ENCODE results near the gene DAAM2. TPM values are rescaled to one million over a fixed set of nuclear protein-coding genes. Genes with fewer than 3 reads are reported as not detected.

Gene DAAM2
- total RNA-seq, 4 donors from 2014 or later = 11.0 to 43.3 (median 26.4) TPM

- Histone ChIP-seq H3K27me3 (no peaks in the 10 kb centered on the region), H3K4me1 (peaks cover 0 to 3% of the 10 kb centered on the region in 2 donors), H3K4me3 (no peak overlapping the region), H3K27ac (no peak overlapping the region), H3K36me3 (no peaks in the 10 kb centered on the region), H3K9me3 (no peaks in the 10 kb centered on the region)
- no peak for TF ChIP-seq POLR2A (IDR thresholded peaks at IDR 0.05)
- no peak for TF ChIP-seq CTCF (IDR thresholded peaks at IDR 0.05)
- intact Hi-C loops (cut with DNase I; ENCODE audit: low total_unique reads) = no loop called here
- no peak for DNase-seq
These were observed 26.6 kb upstream of the DAAM2 start for GRCh38 chr6:39765508-39766065.

DNA sequence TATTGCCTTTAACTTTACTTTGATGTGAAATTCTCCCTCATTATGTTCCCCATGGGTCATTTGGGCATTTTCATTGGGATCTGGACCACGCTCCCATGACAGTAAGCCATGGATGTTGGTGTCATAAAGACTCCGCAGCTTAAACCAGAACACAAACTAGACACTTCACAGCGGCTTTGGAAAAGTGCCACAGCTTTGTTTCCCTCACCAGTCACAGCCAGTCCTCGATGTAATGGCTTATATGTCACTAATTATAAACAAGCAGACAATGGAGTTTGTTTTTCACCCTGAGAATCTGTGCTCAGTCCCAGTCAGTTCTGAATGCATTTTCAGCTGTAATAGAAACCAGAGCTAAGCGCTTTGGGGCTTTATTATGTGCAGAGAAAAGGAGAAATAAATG, 23.2 kb upstream of the DAAM2 start:
- no peak for TF ChIP-seq POLR2A (IDR thresholded peaks at IDR 0.05)
- intact Hi-C loops (cut with DNase I; ENCODE audit: low total_unique reads) = no loop called here

GRCh38 chr6:39770446-39770845, 21.7 kb upstream of the DAAM2 start:
- no peak for DNase-seq
- TF ChIP-seq POLR2A (IDR thresholded peaks at IDR 0.05) (no peak), CTCF (IDR thresholded peaks at IDR 0.05) (no peak)
- Histone ChIP-seq H3K4me3 (no peak overlapping the region), H3K4me1 (no peaks in the 10 kb centered on the region), H3K36me3 (no peaks in the 10 kb centered on the region), H3K9me3 (no peaks in the 10 kb centered on the region), H3K27me3 (no peaks in the 10 kb centered on the region), H3K27ac (no peak overlapping the region)
- intact Hi-C loops (cut with DNase I; ENCODE audit: low total_unique reads) = no loop called here

More for the DNA sequence above, 23.2 kb upstream of the DAAM2 start:
- H3K27me3 ChIP-seq = no peaks in the 10 kb centered on the region
- no peaks in the 10 kb centered on the region for H3K4me1 ChIP-seq
- H3K36me3 ChIP-seq = no peaks in the 10 kb centered on the region
- no peak for DNase-seq
- no peaks in the 10 kb centered on the region for H3K9me3 ChIP-seq
- H3K4me3 ChIP-seq = no peak overlapping the region
- no peak overlapping the region for H3K27ac ChIP-seq

- no peak for DNase-seq
- intact Hi-C loops (cut with DNase I; ENCODE audit: low total_unique reads) = no loop called here
- Histone ChIP-seq H3K27me3 (no peaks in the 10 kb centered on the region), H3K4me1 (no peaks in the 10 kb centered on the region), H3K27ac (no peak overlapping the region), H3K9me3 (no peaks in the 10 kb centered on the region), H3K36me3 (no peaks in the 10 kb centered on the region), H3K4me3 (no peak overlapping the region)
- TF ChIP-seq CTCF (IDR thresholded peaks at IDR 0.05) (no peak), POLR2A (IDR thresholded peaks at IDR 0.05) (no peak)
These were observed 19.5 kb upstream of the DAAM2 start for GRCh38 chr6:39772559-39773273.

DNA sequence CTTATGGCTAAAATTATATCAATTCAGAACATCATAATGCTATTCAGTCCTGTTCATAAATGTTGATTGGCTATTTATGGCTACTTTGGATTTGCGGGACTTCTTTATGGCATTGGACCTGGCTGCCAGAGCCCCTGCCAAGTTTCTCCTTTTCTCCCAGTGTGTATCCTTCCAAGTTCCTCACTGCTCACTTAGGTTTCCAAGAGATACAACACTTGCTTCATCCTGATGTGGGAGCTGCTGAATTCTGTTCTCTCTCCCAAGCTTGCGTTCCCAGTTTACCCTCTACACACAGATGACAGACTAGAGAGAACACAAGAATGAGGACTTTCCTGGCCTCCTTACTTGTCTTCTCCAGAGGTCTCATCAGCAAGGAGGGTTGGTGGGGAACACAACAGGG, 18.4 kb upstream of the DAAM2 start:
- Histone ChIP-seq H3K27ac (no peak overlapping the region), H3K9me3 (no peaks in the 10 kb centered on the region), H3K27me3 (no peaks in the 10 kb centered on the region), H3K36me3 (no peaks in the 10 kb centered on the region), H3K4me3 (no peak overlapping the region), H3K4me1 (no peaks in the 10 kb centered on the region)
- TF ChIP-seq CTCF (IDR thresholded peaks at IDR 0.05) = no peak
- no peak for TF ChIP-seq POLR2A (IDR thresholded peaks at IDR 0.05)
- intact Hi-C loops (cut with DNase I; ENCODE audit: low total_unique reads) = no loop called here
- DNase-seq = no peak
